PC-3 (cell line): Measurements from ENCODE around the gene RAB26. TPM values are rescaled to one million over a fixed set of nuclear protein-coding genes. Genes with fewer than 3 reads are reported as not detected.

ENCODE experiments used
- ATAC-seq: fragments of 200-7000 bp; cut with Tn5 transposase; 2 replicates; pipeline ENCODE4 v1.9.1; 2020; ENCODE audit warnings: mild to moderate bottlenecking, moderate library complexity
- BruUV-seq: library from RNA; stranded (reverse); fragments of 400-500 nt; replicated peaks from 2 replicates; lab custom pipeline; 2021; lab: Mats Ljungman, UMichigan
- CTCF ChIA-PET: fragments of 300-600 bp; sonication (Branson Sonifier 250); formaldehyde crosslinking; loops from one replicate; lab custom pipeline; 2022; ENCODE audit warnings: antibody characterized with exemption; lab: Charles Lee
- POLR2A ChIA-PET: fragments of 300-600 bp; sonication (Branson Sonifier 250); formaldehyde crosslinking; loops from one replicate; lab custom pipeline; 2022; ENCODE audit warnings: antibody characterized with exemption; ENCODE audit not compliant: unreplicated experiment; lab: Charles Lee
- DNase-seq: peaks from one replicate; pipeline ENCODE4 v3.0.0-alpha.2; 2015
- H2AFZ ChIP-seq: fragments of 300-600 bp; sonication (generic); 2 replicates; pipeline ENCODE4 v1.6.0; 2016; ENCODE audit warnings: antibody characterized with exemption, low read length
- H3F3A ChIP-seq: fragments of 300-600 bp; sonication (generic); one replicate; pipeline ENCODE4 v1.6.0; 2017; ENCODE audit warnings: antibody characterized with exemption, low read length, control low read depth, mild to moderate bottlenecking; ENCODE audit not compliant: unreplicated experiment
- H3K27ac ChIP-seq: fragments of 300-600 bp; sonication (generic); 2 replicates; pipeline ENCODE4 v1.5.1; 2016; ENCODE audit warnings: mild to moderate bottlenecking, low read length
- H3K27me3 ChIP-seq: fragments of 300-600 bp; sonication (generic); 2 replicates; pipeline ENCODE4 v1.6.1; 2016; ENCODE audit warnings: low read length, mixed read lengths
- H3K36me3 ChIP-seq: fragments of 300-600 bp; sonication (generic); 2 replicates; pipeline ENCODE4 v1.6.1; 2016; ENCODE audit warnings: low read depth, mixed run types, low read length, mixed read lengths
- H3K4me1 ChIP-seq: fragments of 300-600 bp; sonication (generic); 2 replicates; pipeline ENCODE4 v1.5.1; 2016; ENCODE audit warnings: low read length; ENCODE audit not compliant: insufficient read depth
- H3K4me2 ChIP-seq: fragments of 300-600 bp; sonication (generic); 2 replicates; pipeline ENCODE4 v1.6.0; 2016; ENCODE audit warnings: low read length
- H3K4me3 ChIP-seq: fragments of 300-600 bp; sonication (generic); 2 replicates; pipeline ENCODE4 v1.5.1; 2016; ENCODE audit warnings: mild to moderate bottlenecking, low read length, mixed read lengths
- H3K79me2 ChIP-seq: fragments of 300-600 bp; sonication (generic); 2 replicates; pipeline ENCODE4 v1.6.1; 2017; ENCODE audit warnings: low read length, mixed read lengths
- H3K9ac ChIP-seq: fragments of 300-600 bp; sonication (generic); 2 replicates; pipeline ENCODE4 v1.6.0; 2016; ENCODE audit warnings: mild to moderate bottlenecking, low read length
- H3K9me2 ChIP-seq: fragments of 300-600 bp; sonication (generic); replicated peaks from 2 replicates; pipeline ENCODE4 v1.6.1; 2016; ENCODE audit warnings: mixed run types, low read length, mixed read lengths
- H3K9me3 ChIP-seq: fragments of 300-600 bp; sonication (generic); 2 replicates; pipeline ENCODE4 v1.6.1; 2016; ENCODE audit warnings: low read length, mixed read lengths
- H4K20me1 ChIP-seq: fragments of 300-600 bp; sonication (generic); 2 replicates; pipeline ENCODE4 v1.6.1; 2016; ENCODE audit warnings: low read length, mixed read lengths
- EZH2 ChIP-seq: fragments of 300-600 bp; sonication (generic); IDR thresholded peaks from one replicate; pipeline ENCODE4 v1.6.1; 2017; ENCODE audit warnings: antibody characterized with exemption, mild to moderate bottlenecking, low read length; ENCODE audit not compliant: unreplicated experiment
- EZH2phosphoT487 ChIP-seq: fragments of 300-600 bp; sonication (generic); IDR thresholded peaks from 2 replicates; pipeline ENCODE4 v1.6.1; 2018; ENCODE audit warnings: mild to moderate bottlenecking, antibody characterized with exemption, low read length, borderline replicate concordance
- intact Hi-C: fragments of 100-400 bp; cut with micrococcal nuclease; formaldehyde crosslinking; loops from 2 replicates; pipeline ENCODE4 v1.9.0; 2023
- total RNA-seq: library from RNA; depleted of rRNA; stranded (reverse); fragments of >200 nt; gene quantifications from 2 replicates; pipeline ENCODE4 v1.2.3, GENCODE V29; 2014
- TF ChIP-seq, protein P1 (sequence below): fragments of 300-600 bp; sonication (generic); conservative IDR thresholded peaks from 2 replicates; pipeline ENCODE4 v1.5.1; 2017; ENCODE audit warnings: antibody characterized with exemption, low read depth, mild to moderate bottlenecking, low read length

RAB26 gene
- total RNA-seq, 1 experiment from 2014 or later: 5.6 TPM

DNA sequence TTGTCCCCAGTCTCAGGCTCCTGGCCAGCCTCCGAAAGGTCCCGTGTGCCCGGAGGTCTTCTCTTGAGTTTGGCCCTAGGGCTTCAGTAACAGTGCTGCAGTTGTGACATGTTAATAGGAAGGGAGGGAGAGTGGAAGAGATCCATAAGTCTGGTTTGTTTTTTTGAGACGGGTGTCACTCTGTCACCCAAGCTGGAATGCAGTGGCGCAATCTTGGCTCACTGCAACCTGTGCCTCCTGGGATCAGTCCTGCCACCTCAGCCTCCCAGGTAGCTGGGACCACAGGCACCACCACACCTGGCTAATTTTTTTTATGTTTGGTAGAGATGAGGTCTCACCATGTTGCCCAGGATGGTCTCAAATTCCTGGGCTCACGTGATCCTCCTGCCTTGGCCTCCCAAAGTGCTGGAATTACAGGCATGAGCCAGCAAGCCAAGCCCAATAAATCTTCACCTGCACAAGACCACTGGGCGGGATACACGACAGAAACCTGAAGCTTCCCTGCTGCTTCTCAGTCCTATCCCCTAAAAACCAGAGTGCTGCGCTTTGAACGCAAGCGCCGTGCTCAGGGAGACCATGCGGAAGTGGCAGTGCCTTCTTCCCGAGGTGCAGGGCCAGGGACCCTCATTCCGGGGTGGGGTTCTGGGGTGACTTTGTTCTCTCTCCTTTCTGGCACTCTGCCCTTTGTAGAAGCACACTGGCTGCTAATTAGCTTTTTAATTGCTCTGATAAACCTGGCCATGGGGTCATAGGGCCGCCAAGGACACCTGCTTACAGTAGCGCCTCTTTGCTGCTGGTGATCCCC lies 18.0 kb downstream of the RAB26 start:
- Histone ChIP-seq H3K4me3 (no peak overlapping the region), H3K27ac (no peak overlapping the region), H3K4me2 (no peak overlapping the region), H2AFZ (no peak overlapping the region), H3K4me1 (peaks cover 22% of the 10 kb centered on the region), H3K9me2 (no peaks in the 10 kb centered on the region), H3K9me3 (no peaks in the 10 kb centered on the region), H3K27me3 (no peaks in the 10 kb centered on the region), H3K36me3 (no peaks in the 10 kb centered on the region), H3F3A (no peaks in the 10 kb centered on the region), H3K9ac (no peak overlapping the region), H4K20me1 (no peaks in the 10 kb centered on the region), H3K79me2 (peaks cover 15% of the 10 kb centered on the region)
- BruUV-seq: no TSS peak
- intact Hi-C loops: no loop called here
- TF ChIP-seq EZH2 (no peak), EZH2phosphoT487 (no peak)
- TF ChIP-seq, protein P1, sequence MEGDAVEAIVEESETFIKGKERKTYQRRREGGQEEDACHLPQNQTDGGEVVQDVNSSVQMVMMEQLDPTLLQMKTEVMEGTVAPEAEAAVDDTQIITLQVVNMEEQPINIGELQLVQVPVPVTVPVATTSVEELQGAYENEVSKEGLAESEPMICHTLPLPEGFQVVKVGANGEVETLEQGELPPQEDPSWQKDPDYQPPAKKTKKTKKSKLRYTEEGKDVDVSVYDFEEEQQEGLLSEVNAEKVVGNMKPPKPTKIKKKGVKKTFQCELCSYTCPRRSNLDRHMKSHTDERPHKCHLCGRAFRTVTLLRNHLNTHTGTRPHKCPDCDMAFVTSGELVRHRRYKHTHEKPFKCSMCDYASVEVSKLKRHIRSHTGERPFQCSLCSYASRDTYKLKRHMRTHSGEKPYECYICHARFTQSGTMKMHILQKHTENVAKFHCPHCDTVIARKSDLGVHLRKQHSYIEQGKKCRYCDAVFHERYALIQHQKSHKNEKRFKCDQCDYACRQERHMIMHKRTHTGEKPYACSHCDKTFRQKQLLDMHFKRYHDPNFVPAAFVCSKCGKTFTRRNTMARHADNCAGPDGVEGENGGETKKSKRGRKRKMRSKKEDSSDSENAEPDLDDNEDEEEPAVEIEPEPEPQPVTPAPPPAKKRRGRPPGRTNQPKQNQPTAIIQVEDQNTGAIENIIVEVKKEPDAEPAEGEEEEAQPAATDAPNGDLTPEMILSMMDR: no peak
- DNase-seq: no peak
- ATAC-seq: no peak
- POLR2A ChIA-PET: no interaction called here
- CTCF ChIA-PET: no interaction called here

DNA sequence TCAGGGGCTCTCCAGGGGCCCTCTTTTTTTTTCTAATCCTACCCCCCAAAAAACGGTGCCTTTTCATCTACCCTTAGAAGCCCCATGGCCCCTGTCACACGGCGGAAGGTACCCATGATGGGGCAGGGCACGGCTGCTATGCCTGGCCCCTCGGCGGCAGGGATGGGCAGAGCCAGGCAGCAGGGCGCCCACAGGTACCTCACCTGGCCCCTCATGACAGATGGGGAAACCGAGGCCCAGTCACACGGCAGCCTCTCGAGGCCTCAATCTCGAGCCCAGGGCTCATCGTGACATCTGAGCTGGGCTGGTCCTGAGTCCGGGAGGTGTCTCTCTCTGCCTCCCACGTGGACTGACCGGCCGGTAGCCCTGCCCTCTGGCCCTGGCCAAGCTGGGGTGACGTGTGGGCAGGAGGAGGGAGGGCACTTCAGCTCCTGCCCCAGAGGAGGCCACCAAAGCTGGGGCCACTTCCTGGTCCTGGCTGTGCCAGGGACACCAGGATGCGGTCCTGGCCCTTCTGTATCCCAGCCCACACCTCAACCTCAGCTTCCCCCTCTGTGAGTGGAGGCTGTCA lies 18.7 kb downstream of the RAB26 start:
- DNase-seq: no peak
- no TSS peak for BruUV-seq
- POLR2A ChIA-PET: no interaction called here
- no peaks in the 10 kb centered on the region for H3K27me3 ChIP-seq
- no peak overlapping the region for H3K9ac ChIP-seq
- no peak overlapping the region for H3K4me3 ChIP-seq
- peaks cover 17% of the 10 kb centered on the region for H3K4me1 ChIP-seq
- no peak overlapping the region for H3K4me2 ChIP-seq
- ATAC-seq: no peak
- H3F3A ChIP-seq: no peaks in the 10 kb centered on the region
- H3K36me3 ChIP-seq: no peaks in the 10 kb centered on the region
- no peaks in the 10 kb centered on the region for H3K9me3 ChIP-seq
- no peak for TF ChIP-seq EZH2
- TF ChIP-seq, protein P1: no peak
- no peak for TF ChIP-seq EZH2phosphoT487
- no peaks in the 10 kb centered on the region for H3K9me2 ChIP-seq
- no peaks in the 10 kb centered on the region for H4K20me1 ChIP-seq
- peaks cover 8% of the 10 kb centered on the region for H3K79me2 ChIP-seq
- no peak overlapping the region for H2AFZ ChIP-seq
- CTCF ChIA-PET: no interaction called here
- no peak overlapping the region for H3K27ac ChIP-seq
- intact Hi-C loops: no loop called here

DNA sequence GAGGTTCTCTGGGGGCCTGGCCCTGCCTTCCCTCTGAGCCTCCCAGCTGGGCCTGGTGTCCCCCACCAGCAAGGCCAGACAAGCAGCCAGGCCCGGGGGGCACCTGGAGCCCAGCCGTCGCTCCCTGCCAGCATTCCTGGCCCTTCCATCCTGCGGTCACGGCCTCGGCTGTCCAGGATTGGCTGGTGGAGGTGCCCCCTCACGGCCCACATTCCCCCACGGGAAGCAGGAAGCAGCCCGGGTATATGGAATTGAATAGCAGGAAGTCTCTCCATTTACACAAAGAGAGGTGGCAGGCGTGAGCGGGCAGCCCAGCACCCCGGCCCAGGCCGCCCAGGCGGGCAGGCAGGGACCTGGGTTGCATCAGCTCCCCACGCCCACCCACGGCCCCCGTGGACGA lies 21.7 kb downstream of the RAB26 start:
- no peaks in the 10 kb centered on the region for H3K79me2 ChIP-seq
- no peak for DNase-seq
- H3K4me1 ChIP-seq: no peaks in the 10 kb centered on the region
- no TSS peak for BruUV-seq
- no peak for TF ChIP-seq EZH2phosphoT487
- TF ChIP-seq, protein P1: no peak
- no peak overlapping the region for H3K27ac ChIP-seq
- no peaks in the 10 kb centered on the region for H3K27me3 ChIP-seq
- ChIA-PET POLR2A (no interaction called here), CTCF (no interaction called here)
- no peak for ATAC-seq
- intact Hi-C loops: no loop called here
- H2AFZ ChIP-seq: no peak overlapping the region
- H3K36me3 ChIP-seq: no peaks in the 10 kb centered on the region
- no peak overlapping the region for H3K9ac ChIP-seq
- H3K9me2 ChIP-seq: no peaks in the 10 kb centered on the region
- no peak overlapping the region for H3K4me3 ChIP-seq
- no peak overlapping the region for H3K4me2 ChIP-seq
- H3K9me3 ChIP-seq: no peaks in the 10 kb centered on the region
- H4K20me1 ChIP-seq: no peaks in the 10 kb centered on the region
- H3F3A ChIP-seq: no peaks in the 10 kb centered on the region
